HepG2 (cell line): Measurements from ENCODE around the gene ST3GAL2. TPM values are rescaled to one million over a fixed set of nuclear protein-coding genes. Genes with fewer than 3 reads are reported as not detected.

ENCODE experiments used
- ATAC-seq: fragments of 200-7000 bp; cut with Tn5 transposase; 3 replicates; pipeline ENCODE4 v1.9.1; 2020; ENCODE audit warnings: mild to moderate bottlenecking, moderate library complexity
- BruUV-seq: library from RNA; stranded (reverse); fragments of 400-500 nt; replicated peaks from 2 replicates; lab custom pipeline; 2021; lab: Mats Ljungman, UMichigan
- CTCF ChIA-PET: fragments of 300-600 bp; formaldehyde crosslinking; extraction: SDS; loops from one replicate; lab custom pipeline; 2021; ENCODE audit warnings: low total read pairs, inconsistent platforms, low intra/inter-chr PET ratio; lab: Yijun Ruan, JAX
- POLR2A ChIA-PET: fragments of 350-600 bp; sonication (Branson Sonifier 250); formaldehyde crosslinking; loops from one replicate; lab custom pipeline; 2020; ENCODE audit warnings: antibody characterized with exemption, inconsistent platforms; lab: Yijun Ruan, JAX
- DNase-seq: peaks from one replicate; pipeline ENCODE4 v3.0.0-alpha.2; 2015; ENCODE audit warnings: low spot score
- FAIRE-seq: peaks from 3 replicates; lab custom pipeline; 2011; peaks lifted over from hg19 to GRCh38; lab: Jason Lieb, UNC
- H2AFZ ChIP-seq: one replicate; pipeline ENCODE4 v1.6.1; 2011; ENCODE audit warnings: low read length, inconsistent platforms
- H3K27ac ChIP-seq: fragments of 300-600 bp; 3 replicates; pipeline ENCODE4 v1.8.0; 2011; ENCODE audit warnings: mixed run types, mild to moderate bottlenecking, mixed read lengths, low read length, inconsistent platforms; ENCODE audit not compliant: insufficient read depth; ENCODE audit errors: extremely low read length
- H3K27me3 ChIP-seq, 2 experiments: fragments of 200-600 bp in 1 of 2; 2 replicates in 1 of 2; 3 replicates in 1 of 2; pipeline versions ENCODE4 v1.6.0 to v1.8.0; 2011; ENCODE audit warnings: low read length in 2 of 2, mild to moderate bottlenecking in 2 of 2, moderate library complexity in 2 of 2, inconsistent platforms in 1 of 2; ENCODE audit not compliant: insufficient read depth in 2 of 2, control insufficient read depth in 1 of 2
- H3K36me3 ChIP-seq, 2 experiments: fragments of 200-600 bp in 1 of 2; replicated peaks in 1 of 2; 2 replicates in 1 of 2; 3 replicates in 1 of 2; pipeline versions ENCODE4 v1.5.1 to v1.8.0; 2011; ENCODE audit warnings: low read length in 2 of 2, inconsistent platforms in 1 of 2; ENCODE audit not compliant: insufficient read depth in 2 of 2, control insufficient read depth in 1 of 2
- H3K4me1 ChIP-seq: 2 replicates; pipeline ENCODE4 v1.5.1; 2012; ENCODE audit warnings: low read length, inconsistent platforms; ENCODE audit not compliant: insufficient read depth
- H3K4me2 ChIP-seq: 2 replicates; pipeline ENCODE4 v1.6.0; 2011; ENCODE audit warnings: low read depth, low read length, inconsistent platforms
- H3K4me3 ChIP-seq, 3 experiments: fragments of 200-600 bp in 1 of 3; sonication (generic), shearing (Covaris generic) in 1 of 3; replicated peaks in 1 of 3; 2 replicates each; pipeline ENCODE4 v1.5.1; 2011 to 2016; ENCODE audit warnings: low read length in 3 of 3, inconsistent platforms in 2 of 3, low read depth in 2 of 3, mild to moderate bottlenecking in 2 of 3, control low read depth in 1 of 3, mixed read lengths in 1 of 3; ENCODE audit not compliant: insufficient read depth in 1 of 3
- H3K79me2 ChIP-seq: one replicate; pipeline ENCODE4 v1.6.1; 2011; ENCODE audit warnings: low read length, inconsistent platforms; ENCODE audit not compliant: insufficient read depth
- H3K9ac ChIP-seq: 2 replicates; pipeline ENCODE4 v1.6.0; 2011; ENCODE audit warnings: mild to moderate bottlenecking, low read depth, low read length, inconsistent platforms; ENCODE audit not compliant: insufficient read depth
- H3K9me3 ChIP-seq: 2 replicates; pipeline ENCODE4 v1.5.1; 2012; ENCODE audit warnings: mild to moderate bottlenecking, low read length
- H4K20me1 ChIP-seq: 2 replicates; pipeline ENCODE4 v1.6.0; 2011; ENCODE audit warnings: inconsistent platforms, mild to moderate bottlenecking, low read length, moderate library complexity; ENCODE audit not compliant: insufficient read depth
- CEBPB ChIP-seq: IDR thresholded peaks from 2 replicates; pipeline ENCODE4 v1.6.1; 2011; ENCODE audit warnings: low read depth, low read length, improper control_type of control experiment, borderline replicate concordance
- CEBPG ChIP-seq: IDR thresholded peaks from 2 replicates; pipeline ENCODE4 v1.6.1; 2016
- GMEB1 ChIP-seq: sonication (generic); formaldehyde crosslinking; IDR thresholded peaks from 2 replicates; pipeline ENCODE4 v1.5.1; 2020; ENCODE audit warnings: missing genetic modification reagents, mild to moderate bottlenecking, borderline replicate concordance
- USF2 ChIP-seq, 2 experiments: sonication (generic) in 1 of 2; formaldehyde crosslinking in 1 of 2; IDR thresholded peaks; 2 replicates each; pipeline versions ENCODE4 v1.5.1 to v1.6.1; 2011 to 2020; ENCODE audit warnings: borderline replicate concordance in 1 of 2, low read depth in 1 of 2, low read length in 1 of 2, mild to moderate bottlenecking in 1 of 2, missing genetic modification reagents in 1 of 2, moderate library complexity in 1 of 2
- ZNF121 ChIP-seq: sonication (generic); formaldehyde crosslinking; IDR thresholded peaks from 2 replicates; pipeline ENCODE4 v1.5.0; 2020; ENCODE audit warnings: mild to moderate bottlenecking, missing genetic modification reagents
- WGBS: methylation state at CpG from one replicate; pipeline ENCODE4 v1.1.6; 2017; ENCODE audit warnings: low lambda C conversion rate; 5-methylcytosine and 5-hydroxymethylcytosine counted together
- in situ Hi-C: cut with HindIII; loops from 2 replicates; pipeline ENCODE4 v1.10.0; 2017; ENCODE audit warnings: low pct_unique_long_range_greater_than_20kb; ENCODE audit not compliant: extremely low pct_ligation_motif_present
- intact Hi-C: fragments of 100-400 bp; cut with micrococcal nuclease; formaldehyde crosslinking; loops from one replicate; pipeline ENCODE4 v1.10.0; 2022; ENCODE audit not compliant: unreplicated experiment
- polyA plus RNA-seq, 8 experiments: library from polyadenylated mRNA; depleted of rRNA in 3 of 8; stranded (reverse) in 7 of 8; unstranded in 1 of 8; fragments of >200 nt; fragmentation: Illumina TruSeq in 4 of 8; extraction: Trizol in 4 of 8; gene quantifications; 2 replicates each; pipeline versions ENCODE4 v1.2.1 to v1.2.3, GENCODE V29; 2011 to 2016; ENCODE audit warnings: low read depth in 4 of 8, missing spikeins in 1 of 8, mixed read lengths in 1 of 8; ENCODE audit not compliant: insufficient read depth in 1 of 8
- total RNA-seq, 5 experiments: library from RNA; depleted of rRNA; stranded (reverse); fragments of >200 nt; fragmentation: Illumina TruSeq; extraction: Trizol; gene quantifications; 2 replicates each; pipeline ENCODE4 v1.2.3, GENCODE V29; 2016; ENCODE audit warnings: low read depth in 1 of 5

The ST3GAL2 gene
- total and polyA plus RNA-seq, 2 of the 13 experiments (the other 11 are each of a cell fraction or from before 2014, with no cell fraction given), result 16.3 to 24.9 TPM

GRCh38 chr16:70465999-70466804, 27.3 kb upstream of the ST3GAL2 start:
- no TSS peak for BruUV-seq
- H3K4me3 ChIP-seq, result no peak overlapping the region
- H3K36me3 ChIP-seq, result peaks cover 3 to 5% of the 10 kb centered on the region in 2 experiments; a peak in 3 of 5 replicates
- peak; percentile 7; the same call in 1 of the 3 replicates for ATAC-seq
- TF ChIP-seq GMEB1 (CRISPR knock-in tag), result no peak
- TF ChIP-seq CEBPB, result peak; percentile 78; the same call in 1 of the 2 replicates
- TF ChIP-seq USF2 (IDR thresholded peaks at IDR 0.05; ENCODE audit: low read depth, low read length), result no peak
- TF ChIP-seq USF2 (CRISPR knock-in tag; IDR thresholded peaks at IDR 0.05; ENCODE audit: borderline replicate concordance), result peak; percentile 51; the same call in 1 of the 2 replicates
- TF ChIP-seq CEBPG (CRISPR knock-in tag), result peak; percentile 34; the same call in 1 of the 2 replicates
- peak; percentile 89 for TF ChIP-seq ZNF121 (CRISPR knock-in tag)
- no peaks in the 10 kb centered on the region for H3K79me2 ChIP-seq
- FAIRE-seq, result peak; percentile 8
- no peaks in the 10 kb centered on the region for H3K9me3 ChIP-seq
- ChIA-PET CTCF (interaction anchor here (2.6 kb wide), 1 partner anchor 70 kb away, joined by 11 read pairs; no protein-coding TSS in a partner anchor), POLR2A (interaction anchor here (0.6 to 2.2 kb wide), 5 partner anchors 11 to 85 kb away, joined by 3 to 6 read pairs (median 4); partner anchors contain the start of gene FCSK)
- intact Hi-C loops, result no loop called here
- H2AFZ ChIP-seq, result no peak overlapping the region
- no peaks in the 10 kb centered on the region for H4K20me1 ChIP-seq
- in situ Hi-C loops, result loop anchor here (5.0 kb wide), 1 partner anchor 69 kb away; no protein-coding TSS in a partner anchor
- no peaks in the 10 kb centered on the region for H3K27me3 ChIP-seq
- H3K4me2 ChIP-seq, result no peak overlapping the region
- H3K27ac ChIP-seq, result no peak overlapping the region
- DNase-seq, result no peak
- H3K4me1 ChIP-seq, result peaks cover 5% of the 10 kb centered on the region; the same call in 1 of the 2 replicates
- no peak overlapping the region; the same call in 1 of the 2 replicates for H3K9ac ChIP-seq
- 82% methylated on average over 13 of the region's 13 CpGs for WGBS
